Neutrophil (primary cell): ENCODE data around the gene NRM.
"Not testable (repeated sequence)": the region's sequence is repeated elsewhere in the genome, so short reads cannot be mapped to it uniquely, and the experiment has no call there.

Experiments
- H3K27ac ChIP-seq: fragments of 200-600 bp; sonication (generic); 2 replicates; pipeline ENCODE4 v1.5.1; 2016; ENCODE audit warnings: mild to moderate bottlenecking, moderate library complexity
- H3K27me3 ChIP-seq: fragments of 200-600 bp; sonication (generic); 2 replicates; pipeline ENCODE4 v1.6.0; 2016; ENCODE audit warnings: mild to moderate bottlenecking
- H3K36me3 ChIP-seq: fragments of 200-600 bp; sonication (generic); 2 replicates; pipeline ENCODE4 v1.5.1; 2017
- H3K4me1 ChIP-seq, 2 experiments: fragments of 200-600 bp in 1 of 2; sonication (generic) in 1 of 2; 1 replicate in 1 of 2; 2 replicates in 1 of 2; pipeline versions ENCODE4 v1.5.1 to v1.6.1; 2013 to 2016; ENCODE audit warnings: low read depth in 1 of 2, low read length in 1 of 2, mild to moderate bottlenecking in 1 of 2, moderate library complexity in 1 of 2; ENCODE audit not compliant: control insufficient read depth in 1 of 2, insufficient read depth in 1 of 2
- H3K4me3 ChIP-seq, 2 experiments: fragments of 200-600 bp in 1 of 2; sonication (generic) in 1 of 2; 1 replicate in 1 of 2; 2 replicates in 1 of 2; pipeline ENCODE4 v1.5.1; 2013 to 2016; ENCODE audit warnings: low read depth in 1 of 2, low read length in 1 of 2, mild to moderate bottlenecking in 1 of 2, moderate library complexity in 1 of 2
- H3K9me3 ChIP-seq: fragments of 200-600 bp; sonication (generic); 2 replicates; pipeline ENCODE4 v1.5.1; 2016
- TF ChIP-seq, protein P1 (sequence below): fragments of 200-600 bp; sonication (generic); IDR thresholded peaks from 2 replicates; pipeline ENCODE4 v1.5.1; 2016; ENCODE audit warnings: antibody characterized with exemption

The NRM gene

DNA sequence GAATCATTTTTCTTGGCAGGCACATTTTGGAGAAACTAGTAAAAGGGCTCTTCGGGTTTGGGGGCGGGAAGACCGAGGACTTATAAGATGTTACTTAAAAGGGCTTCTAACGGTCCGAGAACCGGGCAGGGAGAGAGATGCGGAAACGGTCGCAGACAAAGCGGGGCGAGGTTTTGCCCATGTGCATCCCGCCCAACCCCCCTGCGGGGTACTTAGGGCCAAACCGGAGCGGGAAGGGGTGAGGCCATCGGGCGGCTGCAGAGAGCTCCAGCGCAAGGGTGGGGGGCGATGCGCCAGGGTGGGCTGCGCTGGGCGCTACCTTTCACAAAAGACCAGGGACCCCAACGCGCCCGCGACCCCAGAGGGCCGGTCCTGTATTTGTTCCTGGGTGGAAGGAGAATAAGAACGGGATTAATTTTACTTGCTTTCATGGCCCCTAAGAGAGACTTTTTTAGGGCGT, 30.0 kb upstream of the NRM start:
- Histone ChIP-seq H3K9me3 (no peaks in the 10 kb centered on the region), H3K27ac (peak overlapping the region; percentile 97), H3K4me3 (peak overlapping the region; percentile 88 to 92), H3K4me1 (peaks cover 57 to 64% of the 10 kb centered on the region in 2 experiments), H3K36me3 (peaks cover 35% of the 10 kb centered on the region), H3K27me3 (no peaks in the 10 kb centered on the region)
- TF ChIP-seq, protein P1, sequence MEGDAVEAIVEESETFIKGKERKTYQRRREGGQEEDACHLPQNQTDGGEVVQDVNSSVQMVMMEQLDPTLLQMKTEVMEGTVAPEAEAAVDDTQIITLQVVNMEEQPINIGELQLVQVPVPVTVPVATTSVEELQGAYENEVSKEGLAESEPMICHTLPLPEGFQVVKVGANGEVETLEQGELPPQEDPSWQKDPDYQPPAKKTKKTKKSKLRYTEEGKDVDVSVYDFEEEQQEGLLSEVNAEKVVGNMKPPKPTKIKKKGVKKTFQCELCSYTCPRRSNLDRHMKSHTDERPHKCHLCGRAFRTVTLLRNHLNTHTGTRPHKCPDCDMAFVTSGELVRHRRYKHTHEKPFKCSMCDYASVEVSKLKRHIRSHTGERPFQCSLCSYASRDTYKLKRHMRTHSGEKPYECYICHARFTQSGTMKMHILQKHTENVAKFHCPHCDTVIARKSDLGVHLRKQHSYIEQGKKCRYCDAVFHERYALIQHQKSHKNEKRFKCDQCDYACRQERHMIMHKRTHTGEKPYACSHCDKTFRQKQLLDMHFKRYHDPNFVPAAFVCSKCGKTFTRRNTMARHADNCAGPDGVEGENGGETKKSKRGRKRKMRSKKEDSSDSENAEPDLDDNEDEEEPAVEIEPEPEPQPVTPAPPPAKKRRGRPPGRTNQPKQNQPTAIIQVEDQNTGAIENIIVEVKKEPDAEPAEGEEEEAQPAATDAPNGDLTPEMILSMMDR, result no peak

DNA sequence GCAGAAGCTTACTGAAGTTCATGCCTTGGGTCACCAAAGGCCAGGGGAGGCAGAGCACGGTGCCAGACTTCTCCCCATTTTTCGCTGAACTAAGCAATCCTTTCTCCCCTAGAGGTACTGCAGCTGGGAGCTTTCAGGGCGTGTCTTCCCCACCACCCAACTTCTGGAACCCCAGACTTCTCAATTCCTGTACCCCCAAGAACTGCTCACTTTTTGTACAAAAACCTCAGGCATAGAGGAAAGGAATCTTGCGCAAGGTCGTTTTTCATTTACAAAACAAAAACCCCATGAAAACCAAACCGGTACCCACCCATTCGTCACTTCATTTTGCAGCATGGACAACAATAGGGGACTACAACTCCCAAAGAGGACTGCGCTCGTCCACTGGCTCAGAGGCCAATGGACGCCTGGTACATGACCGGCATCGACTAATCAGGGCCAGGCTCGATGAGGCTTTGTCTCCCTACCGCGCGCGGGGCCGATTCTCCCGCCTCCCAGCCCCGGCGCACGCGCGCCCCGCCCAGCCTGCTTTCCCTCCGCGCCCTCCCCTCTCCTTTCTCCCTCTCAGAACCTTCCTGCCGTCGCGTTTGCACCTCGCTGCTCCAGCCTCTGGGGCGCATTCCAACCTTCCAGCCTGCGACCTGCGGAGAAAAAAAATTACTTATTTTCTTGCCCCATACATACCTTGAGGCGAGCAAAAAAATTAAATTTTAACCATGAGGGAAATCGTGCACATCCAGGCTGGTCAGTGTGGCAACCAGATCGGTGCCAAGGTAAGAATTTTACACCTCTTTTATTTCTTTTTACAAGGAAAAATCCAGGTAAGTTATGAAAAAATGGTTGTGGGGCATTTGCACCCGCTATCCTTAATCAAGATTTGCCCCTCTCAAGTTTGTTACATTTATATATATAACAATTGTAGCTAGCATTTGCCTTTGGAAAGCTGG, 29.3 kb upstream of the NRM start, which contains the start of gene TUBB:
Gene TUBB, plus strand, starts transcription at position 562 of the 947 bp plus-strand sequence. Its CDS starts 155 bp downstream, at position 717.
- H3K4me1 ChIP-seq, result peaks cover 57 to 62% of the 10 kb centered on the region in 2 experiments
- H3K27me3 ChIP-seq, result no peaks in the 10 kb centered on the region
- peak within 1 kb of the TSS; percentile 88 to 92 for H3K4me3 ChIP-seq
- H3K36me3 ChIP-seq, result peaks cover 28% of the 10 kb centered on the region
- no peaks in the 10 kb centered on the region for H3K9me3 ChIP-seq
- peak within 1 kb of the TSS; percentile 97 for H3K27ac ChIP-seq
- TF ChIP-seq, protein P1, result no peak

DNA sequence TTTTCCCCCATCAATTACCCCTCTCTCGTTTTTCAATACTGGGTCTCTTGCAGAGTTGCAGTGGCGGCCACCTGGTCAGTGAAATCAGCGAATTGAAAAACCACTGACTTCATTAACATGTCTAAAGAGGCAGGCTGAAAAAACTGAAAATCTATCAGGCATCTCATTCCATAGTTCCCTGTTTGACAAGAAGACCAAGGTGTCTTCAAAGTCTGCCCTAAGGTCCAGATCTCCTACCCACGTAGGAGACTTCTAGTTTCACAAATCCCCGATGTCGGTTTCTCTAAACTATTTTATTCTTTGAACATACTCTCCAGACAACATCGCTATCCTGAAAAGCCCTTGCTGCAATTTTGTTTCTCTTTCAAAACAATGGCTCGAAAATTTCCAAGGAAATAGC, 28.6 kb upstream of the NRM start:
- no peaks in the 10 kb centered on the region for H3K9me3 ChIP-seq
- peak overlapping the region; percentile 88 to 92 for H3K4me3 ChIP-seq
- H3K4me1 ChIP-seq, result peaks cover 56 to 57% of the 10 kb centered on the region in 2 experiments
- peak overlapping the region; percentile 97 for H3K27ac ChIP-seq
- peaks cover 21% of the 10 kb centered on the region for H3K36me3 ChIP-seq
- TF ChIP-seq, protein P1, result no peak
- H3K27me3 ChIP-seq, result no peaks in the 10 kb centered on the region

DNA sequence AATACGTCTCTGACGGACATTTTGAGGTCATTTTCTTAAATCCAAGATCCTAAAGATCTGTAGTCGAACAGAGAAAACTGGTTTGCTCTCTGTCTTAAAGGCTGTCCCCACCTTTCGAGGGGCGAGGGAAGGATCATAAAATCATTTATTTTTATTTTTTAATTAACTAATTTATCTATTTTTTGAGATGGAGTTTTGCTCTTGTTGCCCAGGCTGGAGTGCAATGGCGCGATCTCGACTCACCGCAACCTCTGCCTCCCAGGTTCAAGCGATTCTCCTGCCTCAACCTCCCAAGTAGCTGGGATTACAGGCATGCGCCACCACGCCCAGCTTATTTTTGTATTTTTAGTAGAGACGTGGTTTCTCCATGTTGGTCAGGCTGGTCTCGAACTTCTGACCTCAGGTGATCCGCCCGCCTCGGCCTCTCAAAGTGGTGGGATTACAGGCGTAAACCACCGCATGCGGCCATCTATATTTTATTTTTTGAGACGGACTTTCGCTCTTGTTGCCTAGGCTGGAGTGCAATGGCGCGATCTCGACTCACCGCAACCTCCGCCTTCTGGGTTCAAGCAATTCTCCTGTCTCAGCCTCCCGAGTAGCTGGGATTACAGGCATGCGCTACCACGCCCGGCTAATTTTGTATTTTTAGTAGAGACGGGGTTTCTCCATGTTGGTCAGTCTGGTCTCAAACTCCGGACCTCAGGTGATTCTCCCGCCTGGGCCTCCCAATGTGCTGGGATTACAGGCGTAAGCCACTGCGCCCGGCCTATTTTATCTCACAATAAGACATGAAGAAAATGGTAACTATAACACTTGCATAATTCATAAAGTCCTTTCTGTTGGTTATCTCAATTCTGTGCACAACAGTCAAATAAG, 27.3 kb upstream of the NRM start:
- not testable (repeated sequence) for H3K36me3 ChIP-seq, H3K9me3 ChIP-seq, H3K27me3 ChIP-seq
- Histone ChIP-seq H3K4me3 (peak overlapping the region; percentile 69 to 73), H3K4me1 (peaks cover 56 to 57% of the 10 kb centered on the region in 2 experiments), H3K27ac (peak overlapping the region; percentile 97)

DNA sequence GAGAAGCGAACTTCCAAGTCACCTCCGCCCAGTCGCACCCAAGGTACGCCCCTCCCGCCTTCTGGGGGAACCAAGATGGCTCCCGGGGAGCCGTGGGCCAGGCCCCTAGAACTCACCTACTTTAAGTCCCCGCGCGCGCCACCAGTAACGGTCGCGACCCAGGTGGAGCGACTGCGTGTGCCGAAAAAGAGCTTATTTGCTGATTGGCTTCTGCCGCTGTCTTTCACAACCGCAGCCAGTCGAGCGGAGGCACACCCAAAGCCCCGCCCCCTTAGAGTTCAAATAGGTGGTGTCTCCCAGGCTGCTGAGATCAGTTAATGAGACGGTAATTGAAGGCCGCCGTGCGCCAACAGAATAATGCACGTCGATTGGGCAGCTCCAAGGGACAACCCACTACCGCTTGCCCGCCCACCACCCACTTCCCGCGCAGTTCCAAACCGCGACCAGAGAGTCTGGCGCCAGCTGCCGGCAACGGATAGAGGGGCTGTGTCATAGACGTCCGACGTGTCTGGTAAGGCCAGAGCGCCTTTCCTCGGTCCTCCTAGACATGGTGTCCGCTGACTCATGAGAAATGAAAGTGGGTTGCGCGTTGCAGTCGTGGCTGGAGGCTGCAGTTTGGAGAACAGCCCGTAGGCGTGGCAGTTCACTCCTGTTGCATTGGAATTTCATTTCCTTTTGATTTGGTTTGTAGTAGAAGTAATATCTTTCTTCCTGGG, 26.5 kb upstream of the NRM start, which contains the start of gene MDC1:
Gene MDC1, minus strand, starts transcription at position 153 of the 716 bp plus-strand sequence. CDS start 2,106 bp downstream, outside the sequence.
- TF ChIP-seq, protein P1, result peak; percentile 98
- Histone ChIP-seq H3K27me3 (no peaks in the 10 kb centered on the region), H3K4me3 (peak within 1 kb of the TSS; percentile 69 to 73), H3K27ac (peak within 1 kb of the TSS; percentile 97), H3K36me3 (peaks cover under 1% of the 10 kb centered on the region), H3K4me1 (peaks cover 49% of the 10 kb centered on the region in 2 experiments), H3K9me3 (no peaks in the 10 kb centered on the region)
